Measurements from ENCODE around the gene GGT7.
"Not testable (repeated sequence)": the region's sequence is repeated elsewhere in the genome, so short reads cannot be mapped to it uniquely, and the experiment has no call there.

Gene GGT7

DNA sequence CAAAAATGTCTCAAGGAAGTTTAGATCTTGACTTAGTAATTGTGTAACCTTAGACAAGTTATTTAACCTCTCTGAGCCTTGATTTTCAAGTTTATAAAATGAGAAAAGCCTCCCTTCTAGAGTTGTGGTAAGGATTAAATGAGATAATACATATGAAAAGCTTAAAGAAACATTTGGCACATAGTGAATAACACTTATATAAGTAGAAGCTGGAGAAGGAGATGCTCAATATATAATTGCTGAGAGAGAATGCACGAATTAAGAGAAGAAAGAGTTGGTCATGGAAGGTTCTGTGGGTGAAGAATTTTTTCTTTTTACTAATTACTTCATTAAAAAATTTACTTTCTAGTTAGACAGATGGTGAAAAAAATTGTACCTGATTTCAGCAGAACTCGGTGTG, 9.0 kb upstream of the GGT7 start:
- no peak for DNase-seq

DNA sequence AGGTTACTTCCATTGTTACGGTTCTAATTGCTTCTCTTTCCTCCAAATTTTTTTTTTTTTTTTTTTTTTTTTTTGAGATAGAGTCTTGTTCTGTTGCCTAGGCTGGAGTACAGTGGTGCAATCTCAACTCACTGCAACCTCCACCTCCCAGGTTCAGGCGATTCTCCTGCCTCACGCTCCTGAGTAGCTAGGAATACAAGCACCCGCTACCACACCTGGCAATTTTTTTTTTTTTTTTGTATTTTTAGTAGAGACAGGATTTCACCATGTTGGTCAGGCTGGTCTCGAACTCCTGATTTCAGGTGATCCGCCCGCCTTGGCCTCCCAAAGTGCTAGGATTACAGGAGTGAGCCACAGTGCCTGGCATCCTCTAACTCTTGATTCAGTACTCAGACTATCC, 8.3 kb upstream of the GGT7 start:
- DNase-seq: not testable (repeated sequence)

DNA sequence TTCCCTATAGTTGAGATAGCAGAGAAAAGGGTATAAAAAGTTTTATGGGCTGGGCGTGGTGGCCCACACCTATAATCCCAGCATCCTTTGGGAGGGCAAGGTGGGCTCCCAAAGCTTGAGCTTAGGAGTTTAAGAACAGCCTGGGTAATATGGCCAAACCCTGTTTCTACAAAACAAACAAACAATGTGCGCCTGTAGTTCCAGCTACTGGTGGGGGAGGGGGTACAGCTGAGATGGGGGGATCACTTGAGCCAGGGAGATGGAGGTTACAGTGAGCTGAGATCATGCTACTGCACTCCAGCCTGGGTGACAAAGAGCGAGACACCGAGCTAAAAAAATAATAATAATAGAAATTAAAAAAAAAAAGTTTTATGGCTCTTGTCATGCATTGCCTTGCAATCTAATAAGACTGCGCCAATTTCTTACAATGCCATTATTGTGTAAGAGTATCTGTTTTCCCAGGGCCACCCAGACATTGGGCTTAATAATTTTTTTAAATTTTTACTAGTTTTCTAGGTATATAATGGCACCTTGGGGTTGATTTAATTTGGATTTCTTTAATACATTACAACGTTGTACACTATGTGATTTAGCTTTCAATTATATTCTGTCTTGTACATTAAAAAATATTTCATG, 7.7 kb upstream of the GGT7 start:
- no peak for DNase-seq

DNA sequence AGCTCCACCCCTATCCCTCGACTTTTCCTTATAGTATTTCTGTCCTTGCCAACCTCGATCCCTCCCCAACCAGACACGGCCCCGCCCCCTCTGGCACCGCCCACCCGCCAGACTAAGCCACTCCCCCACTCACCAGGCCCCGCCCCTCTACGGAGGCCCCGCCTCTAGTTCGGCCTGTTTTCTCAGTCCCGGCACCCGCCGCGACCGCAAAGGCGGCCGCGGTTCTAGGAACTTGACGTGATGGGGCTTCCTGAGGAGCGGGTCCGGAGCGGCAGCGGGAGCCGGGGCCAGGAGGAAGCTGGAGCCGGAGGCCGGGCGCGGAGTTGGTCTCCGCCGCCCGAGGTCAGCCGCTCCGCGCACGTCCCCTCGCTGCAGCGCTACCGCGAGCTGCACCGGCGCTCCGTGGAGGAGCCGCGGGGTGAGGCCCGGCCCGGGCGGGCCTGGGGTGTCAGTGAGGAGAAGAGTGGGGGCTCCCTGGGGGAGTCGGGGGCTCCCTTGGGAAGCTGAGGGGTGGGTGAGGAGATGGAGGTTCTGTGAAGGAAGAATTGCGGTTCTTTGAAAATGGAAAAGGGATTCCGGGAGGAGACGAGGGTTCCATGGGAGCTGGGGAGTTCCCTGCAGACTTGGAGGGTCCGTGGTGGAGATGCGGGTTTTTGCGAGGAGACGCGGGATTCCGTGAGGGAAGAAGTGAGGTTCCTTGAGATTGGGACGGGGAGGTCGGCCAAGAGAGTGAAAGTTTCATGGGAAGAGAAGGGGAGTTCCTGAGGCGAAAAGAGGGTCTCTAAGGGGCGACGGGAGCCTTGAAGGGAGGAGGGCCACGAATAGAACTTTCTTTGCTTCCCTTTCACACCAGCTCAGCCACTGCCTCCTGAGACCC, 4.0 kb upstream of the GGT7 start, which contains the start of gene ACSS2:
Gene ACSS2, plus strand, starts transcription at position 207 of the 877 bp plus-strand sequence. Its CDS starts 34 bp downstream, at position 241.
- DNase-seq: no peak

DNA sequence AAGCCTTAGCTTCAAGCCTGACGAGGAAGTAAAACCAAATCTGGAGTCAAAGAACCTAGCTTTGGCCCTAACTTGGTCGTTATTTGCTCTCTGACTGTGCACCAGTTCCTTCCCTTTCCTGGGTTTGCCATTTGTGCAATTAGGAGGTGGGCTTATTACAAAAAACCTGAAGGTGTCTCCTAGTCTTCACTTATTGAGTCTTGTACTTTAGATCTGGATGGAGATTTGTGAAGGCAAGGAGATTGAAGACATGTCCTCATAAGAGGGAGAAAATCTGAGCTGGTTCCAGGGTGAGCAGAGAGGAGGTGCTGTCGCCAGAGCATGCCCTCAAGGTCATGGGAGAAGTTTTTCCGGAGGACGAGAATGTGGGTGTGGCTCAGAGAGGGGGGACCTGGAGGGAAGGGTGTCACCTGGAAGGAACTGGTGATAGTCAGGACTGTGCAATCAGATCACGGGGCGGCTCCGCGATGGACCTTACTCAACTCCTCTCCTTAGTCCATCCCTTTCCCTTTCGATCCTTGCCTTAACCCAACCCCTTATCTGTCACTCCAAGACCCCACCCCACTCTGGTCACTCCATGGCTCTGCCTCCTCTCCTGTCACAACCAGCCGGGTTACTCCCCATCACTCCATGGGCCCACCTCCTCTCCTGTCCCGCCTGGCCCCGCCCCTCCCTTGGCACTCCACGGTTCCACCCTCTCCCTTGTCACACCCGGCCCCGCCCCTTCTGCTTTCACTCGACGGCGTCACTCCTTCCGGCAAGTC, 3.2 kb upstream of the GGT7 start:
- peak; percentile 99 for DNase-seq

DNA sequence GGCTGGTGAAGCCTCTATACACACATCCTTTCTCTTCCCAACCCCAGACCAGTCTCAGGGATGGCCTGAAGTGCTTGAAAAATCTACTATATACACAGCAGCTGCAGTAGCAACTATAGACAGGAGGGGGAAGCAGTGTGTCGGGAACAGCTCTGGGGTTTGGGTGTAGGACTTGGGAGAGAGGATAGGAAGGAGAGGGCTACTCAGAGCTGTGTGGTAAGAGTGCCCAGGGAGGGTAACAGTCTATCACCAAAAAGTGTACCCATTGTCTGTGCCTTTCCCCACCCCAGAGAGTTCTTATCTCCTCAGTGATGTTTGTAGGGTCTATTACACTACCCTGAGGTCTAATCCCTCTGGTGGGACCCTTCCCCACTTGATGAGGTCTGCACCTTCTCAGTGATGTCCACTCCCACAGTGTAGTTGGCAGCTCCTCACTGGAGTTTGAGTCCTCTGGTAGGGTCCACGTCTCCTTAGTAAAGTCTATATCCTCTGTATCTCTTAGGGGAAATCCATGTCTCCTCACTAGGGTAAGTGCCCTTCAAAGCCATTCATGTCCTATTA, 1.5 kb upstream of the GGT7 start:
- peak; percentile 86 to 91 for DNase-seq

DNA sequence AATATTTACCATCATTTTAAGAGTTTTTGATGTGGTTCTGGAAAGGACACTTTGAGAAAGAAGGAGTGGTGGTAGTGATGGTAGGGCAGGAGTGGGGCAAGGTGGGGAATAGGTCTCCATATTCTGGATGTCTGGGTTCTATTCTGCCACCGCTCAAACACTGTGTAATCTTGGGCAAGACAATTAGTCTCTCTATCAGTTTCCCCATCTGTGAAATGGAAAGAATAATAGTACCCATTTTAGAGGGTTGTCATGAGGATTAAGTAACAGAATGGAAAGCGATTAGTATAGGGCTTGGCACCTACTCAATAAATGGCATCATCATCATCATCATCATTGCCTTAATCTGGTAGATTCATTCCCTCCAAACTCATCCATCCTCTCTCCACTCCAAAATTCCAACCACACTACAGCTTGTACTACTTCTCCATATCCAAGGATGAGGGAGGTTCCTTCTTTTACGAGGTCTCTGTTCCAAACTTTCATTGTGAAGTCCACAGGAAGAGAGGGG, 982 bp upstream of the GGT7 start:
- no peak for DNase-seq

DNA sequence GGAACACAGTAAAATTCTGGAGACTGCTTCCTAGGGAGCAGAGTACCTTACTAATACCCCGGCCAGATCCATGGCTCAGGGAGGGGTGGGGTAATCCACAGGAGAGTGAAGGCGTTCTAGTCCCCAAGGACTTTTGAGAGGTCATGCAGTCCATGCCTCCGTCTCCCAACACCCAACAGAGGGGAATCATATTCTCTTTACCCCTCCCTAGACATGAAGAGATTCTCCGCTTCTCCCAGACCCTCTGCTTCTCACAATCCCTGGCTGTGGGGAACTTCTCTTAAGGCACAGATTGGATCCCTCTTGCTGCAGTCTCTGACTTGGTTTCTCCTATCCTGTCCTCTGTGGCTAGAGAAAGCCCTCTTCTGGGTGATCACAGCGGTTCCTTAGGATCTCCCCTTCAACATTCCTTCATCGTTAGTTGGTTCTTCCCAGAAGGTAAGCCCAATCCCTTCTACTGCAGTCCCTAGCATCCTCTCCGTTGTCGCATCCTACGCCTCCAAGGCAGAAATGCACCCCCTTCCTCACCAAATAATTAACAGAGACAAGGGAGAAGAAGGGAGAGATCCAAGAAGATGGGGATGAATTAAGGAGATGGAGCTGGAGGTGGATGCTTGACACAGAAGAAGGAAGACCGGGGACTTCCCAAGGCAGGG, 562 bp downstream of the GGT7 start:
- DNase-seq: no peak

DNA sequence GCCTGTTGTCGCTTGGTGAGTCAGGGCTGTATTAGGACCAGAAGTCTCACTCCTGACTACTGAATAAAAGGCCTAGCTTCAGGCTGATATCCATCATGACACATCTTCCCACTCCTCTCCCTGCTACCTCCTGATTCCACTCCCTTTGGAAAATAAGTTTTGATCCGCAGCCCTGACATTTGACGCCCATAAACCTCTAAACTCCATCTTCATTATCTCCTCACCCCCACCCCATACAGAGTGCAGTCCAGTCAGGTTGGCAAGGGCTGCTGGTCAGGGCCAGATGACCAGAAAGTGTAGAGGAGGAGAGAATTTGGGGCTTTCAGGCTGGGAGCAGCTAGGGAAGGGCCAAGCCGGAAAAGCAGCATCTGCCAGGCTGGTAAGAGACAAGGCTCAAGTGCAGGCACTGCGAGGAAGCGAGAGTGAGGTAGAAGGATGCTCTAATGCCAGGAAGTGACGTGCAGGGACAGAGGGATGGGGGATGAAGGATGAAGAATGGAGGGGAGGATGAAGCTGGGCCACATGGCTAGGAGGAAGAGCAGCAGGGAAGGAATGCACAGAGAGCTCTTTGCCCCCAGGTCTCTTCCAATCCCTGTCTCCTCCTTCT, 1.2 kb downstream of the GGT7 start:
- DNase-seq: no peak

DNA sequence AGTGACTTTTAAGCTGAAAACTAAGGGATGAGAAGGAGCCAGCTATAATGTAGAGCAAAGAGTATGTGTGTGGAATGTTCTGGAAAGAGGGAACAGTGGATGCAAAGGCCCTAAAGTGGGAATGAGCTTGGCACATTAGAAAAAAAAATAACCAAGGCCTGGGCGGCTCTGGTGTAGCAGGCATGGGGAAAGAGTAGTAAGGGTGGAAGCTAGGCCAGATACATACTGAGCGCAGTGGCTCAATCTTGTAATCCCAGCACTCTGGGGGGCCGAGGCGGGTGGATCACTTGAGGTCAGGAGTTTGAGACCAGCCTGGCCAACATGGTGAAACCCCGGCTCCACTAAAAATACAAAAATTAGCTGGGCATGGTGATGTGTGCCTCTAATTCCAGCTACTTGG, 8.4 kb downstream of the GGT7 start:
- DNase-seq: no peak

DNA sequence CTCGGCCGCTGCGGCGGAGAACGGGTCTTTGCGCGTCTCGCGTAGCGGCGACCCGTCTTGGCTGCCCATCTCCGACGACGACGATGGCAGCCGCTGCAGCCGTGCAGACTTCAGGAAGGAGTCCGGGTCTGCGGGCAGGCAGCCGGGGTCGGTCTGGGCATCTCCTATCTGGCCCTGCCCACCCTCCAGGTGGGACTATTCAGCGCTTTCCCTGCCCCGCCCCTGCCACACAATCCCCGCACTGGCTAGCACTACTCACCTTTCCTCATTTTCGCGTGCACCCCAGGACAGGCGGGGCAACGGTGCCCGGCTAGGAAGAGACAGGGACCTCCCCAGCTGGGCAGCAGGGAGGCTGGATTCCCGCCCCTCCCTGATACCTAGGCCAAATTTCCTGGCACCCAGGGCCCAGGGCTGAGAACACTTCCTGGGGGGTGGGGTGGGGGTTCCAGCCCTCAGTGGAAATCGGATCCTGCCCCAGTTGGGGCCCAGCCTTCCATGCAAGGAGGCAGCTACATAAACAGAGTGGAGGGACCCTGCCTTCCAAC, 9.2 kb downstream of the GGT7 start:
- no peak for DNase-seq

DNA sequence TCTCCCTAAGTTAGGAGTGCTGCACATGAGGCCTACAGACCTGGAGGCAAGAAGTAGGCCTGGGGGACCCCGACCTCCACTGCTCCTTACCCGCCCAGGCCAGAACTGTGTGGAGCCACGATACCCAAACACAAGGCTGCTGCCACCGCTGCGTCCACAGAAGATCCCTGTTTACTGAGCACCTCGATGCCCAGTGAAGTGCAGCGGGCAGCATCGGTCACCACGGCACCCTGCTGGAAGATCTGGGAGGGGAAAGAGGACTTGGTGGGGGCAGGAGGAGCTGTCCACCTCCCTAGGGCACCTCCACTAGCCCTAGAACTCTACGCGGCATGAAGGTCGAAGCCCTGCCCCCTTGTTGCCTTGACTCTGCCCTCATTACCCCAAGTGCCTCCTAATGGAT, 9.9 kb downstream of the GGT7 start:
- DNase-seq: no peak

DNA sequence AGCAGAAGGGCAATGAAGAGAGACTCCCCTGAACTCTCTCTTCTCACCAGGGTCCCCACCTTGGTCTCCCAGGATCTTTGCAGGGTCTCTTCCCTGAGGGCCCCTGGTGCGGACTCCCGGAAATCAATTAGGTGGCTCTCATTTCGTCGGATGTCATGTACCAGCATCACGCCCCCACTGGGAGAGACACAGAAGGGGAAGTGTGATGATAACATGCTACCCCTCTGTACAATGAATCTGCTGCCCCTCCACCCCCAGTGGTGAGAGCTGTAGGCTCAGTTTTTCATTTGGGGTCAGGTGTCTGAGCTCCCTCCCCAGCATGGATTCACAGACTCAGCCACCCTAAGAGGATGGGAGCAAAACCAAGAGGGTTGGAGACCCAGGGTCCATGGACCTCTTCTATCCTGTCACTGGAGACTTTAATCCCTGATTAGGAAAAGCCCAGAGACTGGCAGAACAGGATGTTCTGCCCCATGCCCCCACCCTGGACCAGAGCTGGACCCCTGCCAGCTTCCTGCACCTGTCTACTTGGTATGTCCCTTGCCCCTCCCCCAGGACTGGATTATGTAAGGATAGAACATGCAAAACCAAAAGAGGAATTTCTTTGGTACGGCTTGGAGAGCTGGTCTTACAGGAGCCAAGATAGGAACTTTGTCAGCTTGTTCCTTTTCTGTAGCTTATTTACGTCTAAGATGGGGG, 11.1 kb downstream of the GGT7 start:
- DNase-seq: no peak

DNA sequence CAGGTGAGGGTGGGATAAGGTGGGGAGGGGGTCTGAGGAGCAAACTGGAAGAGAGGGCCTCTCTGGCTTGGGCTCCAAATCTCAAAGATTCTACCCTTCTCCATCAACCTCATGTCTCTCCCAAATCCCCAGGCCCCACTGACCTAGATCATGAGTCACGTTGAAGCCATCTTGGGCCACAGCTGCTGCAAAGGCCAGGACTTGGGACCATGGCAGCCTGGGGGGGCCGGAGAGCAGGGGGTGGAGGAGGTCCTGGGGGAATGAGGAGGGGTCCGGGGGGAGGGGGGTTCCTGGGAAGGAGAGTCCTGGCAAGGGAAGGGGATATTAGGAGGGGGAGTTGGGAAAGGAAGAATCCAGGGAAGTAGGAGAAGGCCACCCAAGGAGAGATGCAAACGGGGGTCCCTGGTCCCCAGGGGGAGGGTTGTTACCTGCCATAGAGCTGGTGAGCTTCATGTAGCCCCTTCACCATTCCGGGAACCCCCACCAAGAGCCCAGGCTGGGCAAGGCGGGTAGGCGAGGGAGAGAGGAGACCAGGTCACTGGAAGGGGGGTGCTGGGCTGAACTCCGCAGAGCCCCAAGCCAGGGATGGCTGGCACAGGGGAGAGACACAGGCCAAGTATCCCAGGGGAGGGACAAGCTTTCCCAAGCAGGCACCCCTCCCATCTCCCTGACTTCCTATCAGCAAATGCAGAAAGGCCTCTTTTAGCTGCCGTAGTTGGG, 12.7 kb downstream of the GGT7 start:
- no peak for DNase-seq

DNA sequence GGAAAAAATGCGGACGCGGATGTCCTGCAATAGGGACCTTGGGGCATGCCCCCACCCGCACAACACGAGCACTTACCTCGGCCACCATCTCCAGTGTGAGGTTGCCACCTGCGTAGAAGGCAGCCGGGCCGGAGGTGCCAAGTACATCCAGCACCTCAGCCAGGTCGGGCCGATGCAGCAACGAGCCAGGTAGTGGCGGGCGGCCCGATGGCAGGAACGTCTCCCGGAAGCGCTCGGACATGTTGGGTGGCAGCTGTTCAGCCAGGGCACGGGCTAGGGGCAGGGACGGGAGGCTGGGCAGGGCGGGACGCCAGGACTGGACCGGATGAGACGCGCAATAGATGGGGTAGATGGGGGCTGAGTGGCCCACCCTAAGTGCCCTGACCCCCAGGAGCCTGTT, 13.3 kb downstream of the GGT7 start:
- DNase-seq: no peak

DNA sequence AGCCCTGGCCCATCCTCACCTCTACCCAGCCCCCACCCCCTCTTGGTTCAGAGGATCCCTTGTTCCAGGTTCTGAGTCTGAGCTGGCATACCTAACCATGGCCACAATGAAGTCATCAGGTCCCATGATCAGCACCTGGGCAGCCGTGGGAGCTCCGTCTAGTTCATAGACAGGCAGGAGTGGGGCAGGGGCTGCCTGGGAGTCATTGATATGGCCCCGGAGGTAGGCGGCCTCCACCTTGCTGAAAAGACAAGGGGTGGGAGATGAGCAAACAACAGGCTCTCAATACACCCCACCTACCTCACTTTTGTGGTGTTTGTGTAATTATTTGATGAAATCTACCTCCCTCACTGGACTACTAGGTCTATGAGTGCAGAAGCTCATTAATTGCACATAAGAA, 20.4 kb downstream of the GGT7 start:
- no peak for DNase-seq

DNA sequence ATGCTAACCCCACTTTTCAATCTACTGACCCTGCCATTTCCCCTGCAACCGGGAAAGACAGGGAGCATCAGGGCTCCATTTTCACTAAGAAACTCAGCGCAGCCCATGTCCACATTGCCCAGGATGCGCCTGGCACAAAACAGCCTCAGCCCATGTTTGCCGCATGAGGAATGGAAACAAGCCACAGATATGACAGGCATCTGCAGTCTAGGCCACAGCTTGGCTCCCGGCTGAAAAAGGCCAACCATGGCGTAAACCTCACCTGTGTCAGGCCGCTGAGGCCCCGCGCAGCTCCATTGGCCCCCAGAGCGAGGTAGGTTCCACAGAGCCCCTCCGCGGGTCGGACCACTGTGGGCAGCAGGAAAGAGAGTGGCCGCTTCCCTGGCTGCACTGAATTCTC, 21.7 kb downstream of the GGT7 start:
- no peak for DNase-seq

DNA sequence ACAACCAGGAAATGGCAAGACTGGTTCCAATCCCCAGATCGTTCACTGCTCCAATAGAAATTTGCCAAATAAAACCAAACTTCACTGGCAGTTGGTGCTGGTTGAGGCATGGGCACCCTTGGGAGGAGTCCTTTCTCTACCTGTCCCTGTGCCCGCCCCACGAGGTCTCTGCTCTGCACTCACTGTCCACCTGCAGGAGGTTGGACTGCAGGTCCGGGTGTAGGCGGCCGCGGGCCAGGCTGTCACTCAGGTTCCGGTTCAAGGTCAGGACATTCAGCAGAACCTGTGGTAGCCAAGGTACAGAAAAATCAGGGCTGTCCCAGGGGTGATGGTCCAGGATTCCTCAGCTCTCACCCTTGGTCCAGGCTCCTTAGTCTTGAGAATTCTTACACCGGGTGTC, 22.9 kb downstream of the GGT7 start:
- DNase-seq: no peak

DNA sequence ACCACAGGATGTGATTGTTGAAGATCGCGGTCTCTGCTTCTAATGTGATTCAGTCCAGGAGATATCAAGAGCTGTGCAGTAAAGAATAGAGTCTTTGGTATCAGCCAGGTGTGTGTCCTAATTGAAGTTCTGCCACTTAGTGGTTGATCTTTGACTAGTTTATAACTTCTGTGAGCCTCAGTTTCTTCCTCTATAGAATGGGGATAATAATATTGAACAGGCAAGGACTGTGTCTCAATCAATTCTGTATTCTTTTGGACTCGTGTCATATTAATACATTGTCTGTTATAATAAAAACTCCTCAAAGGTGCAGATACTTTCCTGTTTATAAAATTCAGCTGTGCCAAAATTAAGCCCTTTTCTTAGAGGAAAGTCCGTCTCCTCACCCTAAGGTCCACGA, 24.1 kb downstream of the GGT7 start:
- DNase-seq: no peak

DNA sequence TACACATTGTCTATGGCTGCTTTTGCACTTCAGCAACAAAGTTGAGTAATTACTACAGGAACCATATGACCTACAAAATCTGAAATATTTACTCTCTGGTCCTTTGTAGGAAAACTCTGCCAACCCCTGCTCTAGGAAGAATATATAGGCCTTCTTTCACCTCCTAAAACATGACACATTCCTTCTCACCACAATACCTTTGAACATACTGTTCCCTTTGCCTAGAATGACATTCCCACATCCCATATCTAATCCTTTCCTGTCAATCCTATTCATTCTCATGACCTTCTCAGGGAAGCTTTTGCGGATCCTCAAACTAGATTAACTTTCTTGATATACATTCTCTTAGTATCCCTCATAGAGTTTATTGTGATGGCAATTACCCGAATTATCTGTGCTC, 29.2 kb downstream of the GGT7 start:
- DNase-seq: no peak
